Activated T-helper 17 cell treated with anti-CD3 and anti-CD28 coated beads, Interleukin-2, amount 50 U/mL, for 72 hours (primary cell): ENCODE data around the gene FHAD1. TPM values are rescaled to one million over a fixed set of nuclear protein-coding genes. Genes with fewer than 3 reads are reported as not detected.

ENCODE experiments used
- ATAC-seq: fragments of 150-1000 bp; cut with Tn5 transposase; replicated peaks from 2 replicates; pipeline ENCODE4 v1.10.0; 2021; ENCODE audit warnings: mild to moderate bottlenecking, moderate library complexity
- H3K27ac Mint-ChIP-seq: one replicate; pipeline ENCODE4 v1.8.0; 2022; ENCODE audit warnings: mixed read lengths
- H3K27me3 Mint-ChIP-seq: one replicate; pipeline ENCODE4 v1.8.0; 2022; ENCODE audit warnings: mixed read lengths
- H3K36me3 Mint-ChIP-seq: one replicate; pipeline ENCODE4 v1.8.0; 2022; ENCODE audit warnings: low read depth, mild to moderate bottlenecking, mixed read lengths
- H3K4me1 Mint-ChIP-seq: one replicate; pipeline ENCODE4 v1.8.0; 2022; ENCODE audit warnings: mixed read lengths
- H3K4me3 Mint-ChIP-seq: one replicate; pipeline ENCODE4 v1.8.0; 2022; ENCODE audit warnings: mild to moderate bottlenecking, mixed read lengths
- H3K9me3 Mint-ChIP-seq: one replicate; pipeline ENCODE4 v1.8.0; 2022; ENCODE audit warnings: mixed read lengths
- total RNA-seq, 2 donors: library from RNA; stranded (reverse); gene quantifications; one replicate each; pipeline ENCODE4 v1.2.3, GENCODE V29; 2022

The FHAD1 gene
- total RNA-seq, 2 donors from 2014 or later: not detected

- H3K4me3 Mint-ChIP-seq: no peak overlapping the region
- H3K9me3 Mint-ChIP-seq: no peaks in the 10 kb centered on the region
- no peaks in the 10 kb centered on the region for H3K36me3 Mint-ChIP-seq
- H3K27ac Mint-ChIP-seq: no peak overlapping the region
- peaks cover 7% of the 10 kb centered on the region for H3K27me3 Mint-ChIP-seq
- ATAC-seq: no peak
- H3K4me1 Mint-ChIP-seq: no peaks in the 10 kb centered on the region
Measured at GRCh38 chr1:15308621-15309027, 61.6 kb downstream of the FHAD1 start.

GRCh38 chr1:15309687-15310086, 62.7 kb downstream of the FHAD1 start:
- H3K4me1 Mint-ChIP-seq: no peaks in the 10 kb centered on the region
- H3K9me3 Mint-ChIP-seq: no peaks in the 10 kb centered on the region
- peaks cover 6% of the 10 kb centered on the region for H3K27me3 Mint-ChIP-seq
- H3K36me3 Mint-ChIP-seq: no peaks in the 10 kb centered on the region
- no peak for ATAC-seq
- no peak overlapping the region for H3K4me3 Mint-ChIP-seq
- H3K27ac Mint-ChIP-seq: no peak overlapping the region

- peaks cover 3% of the 10 kb centered on the region for H3K27me3 Mint-ChIP-seq
- no peaks in the 10 kb centered on the region for H3K4me1 Mint-ChIP-seq
- no peak overlapping the region for H3K4me3 Mint-ChIP-seq
- H3K27ac Mint-ChIP-seq: no peak overlapping the region
- no peaks in the 10 kb centered on the region for H3K9me3 Mint-ChIP-seq
- no peak for ATAC-seq
- H3K36me3 Mint-ChIP-seq: no peaks in the 10 kb centered on the region
Measured at GRCh38 chr1:15310544-15310943, 63.5 kb downstream of the FHAD1 start.

GRCh38 chr1:15311122-15311822, 64.2 kb downstream of the FHAD1 start:
- H3K4me3 Mint-ChIP-seq: no peak overlapping the region
- H3K36me3 Mint-ChIP-seq: no peaks in the 10 kb centered on the region
- no peaks in the 10 kb centered on the region for H3K4me1 Mint-ChIP-seq
- H3K9me3 Mint-ChIP-seq: no peaks in the 10 kb centered on the region
- H3K27me3 Mint-ChIP-seq: peaks cover 3% of the 10 kb centered on the region
- ATAC-seq: no peak
- H3K27ac Mint-ChIP-seq: no peak overlapping the region

- Mint-ChIP-seq H3K27ac (no peak overlapping the region), H3K9me3 (no peaks in the 10 kb centered on the region), H3K4me1 (no peaks in the 10 kb centered on the region), H3K4me3 (no peak overlapping the region), H3K27me3 (peaks cover 3% of the 10 kb centered on the region), H3K36me3 (no peaks in the 10 kb centered on the region)
- ATAC-seq: peak; percentile 63
Measured at GRCh38 chr1:15311880-15312279, 64.9 kb downstream of the FHAD1 start.

GRCh38 chr1:15312626-15313411, 65.8 kb downstream of the FHAD1 start:
- H3K4me1 Mint-ChIP-seq: no peaks in the 10 kb centered on the region
- H3K4me3 Mint-ChIP-seq: no peak overlapping the region
- no peak overlapping the region for H3K27ac Mint-ChIP-seq
- no peaks in the 10 kb centered on the region for H3K9me3 Mint-ChIP-seq
- ATAC-seq: no peak
- no peaks in the 10 kb centered on the region for H3K36me3 Mint-ChIP-seq
- H3K27me3 Mint-ChIP-seq: peaks cover 3% of the 10 kb centered on the region

GRCh38 chr1:15314328-15315281, 67.6 kb downstream of the FHAD1 start:
- Mint-ChIP-seq H3K4me1 (no peaks in the 10 kb centered on the region), H3K4me3 (no peak overlapping the region), H3K27ac (no peak overlapping the region), H3K36me3 (no peaks in the 10 kb centered on the region), H3K27me3 (peaks cover 3% of the 10 kb centered on the region), H3K9me3 (no peaks in the 10 kb centered on the region)
- ATAC-seq: no peak

- Mint-ChIP-seq H3K4me3 (no peak overlapping the region), H3K4me1 (no peaks in the 10 kb centered on the region), H3K36me3 (no peaks in the 10 kb centered on the region), H3K9me3 (no peaks in the 10 kb centered on the region), H3K27me3 (no peaks in the 10 kb centered on the region), H3K27ac (no peak overlapping the region)
- no peak for ATAC-seq
Measured at GRCh38 chr1:15315815-15316214, 68.8 kb downstream of the FHAD1 start.

- Mint-ChIP-seq H3K27ac (no peak overlapping the region), H3K9me3 (no peaks in the 10 kb centered on the region), H3K4me1 (no peaks in the 10 kb centered on the region), H3K4me3 (no peak overlapping the region), H3K27me3 (no peaks in the 10 kb centered on the region), H3K36me3 (no peaks in the 10 kb centered on the region)
- no peak for ATAC-seq
Measured at GRCh38 chr1:15316510-15316909, 69.5 kb downstream of the FHAD1 start.

- no peaks in the 10 kb centered on the region for H3K27me3 Mint-ChIP-seq
- no peak overlapping the region for H3K4me3 Mint-ChIP-seq
- no peak overlapping the region for H3K27ac Mint-ChIP-seq
- H3K36me3 Mint-ChIP-seq: no peaks in the 10 kb centered on the region
- no peaks in the 10 kb centered on the region for H3K4me1 Mint-ChIP-seq
- no peaks in the 10 kb centered on the region for H3K9me3 Mint-ChIP-seq
- no peak for ATAC-seq
Measured at GRCh38 chr1:15320267-15320666, 73.2 kb downstream of the FHAD1 start.

GRCh38 chr1:15321601-15322000, 74.6 kb downstream of the FHAD1 start:
- Mint-ChIP-seq H3K9me3 (no peaks in the 10 kb centered on the region), H3K4me3 (no peak overlapping the region), H3K4me1 (no peaks in the 10 kb centered on the region), H3K27ac (no peak overlapping the region), H3K27me3 (no peaks in the 10 kb centered on the region), H3K36me3 (no peaks in the 10 kb centered on the region)
- ATAC-seq: no peak

- no peaks in the 10 kb centered on the region for H3K36me3 Mint-ChIP-seq
- H3K4me3 Mint-ChIP-seq: no peak overlapping the region
- H3K27ac Mint-ChIP-seq: no peak overlapping the region
- H3K27me3 Mint-ChIP-seq: no peaks in the 10 kb centered on the region
- H3K4me1 Mint-ChIP-seq: no peaks in the 10 kb centered on the region
- no peaks in the 10 kb centered on the region for H3K9me3 Mint-ChIP-seq
- ATAC-seq: peak; percentile 38
Measured at GRCh38 chr1:15322648-15323350, 75.8 kb downstream of the FHAD1 start.

GRCh38 chr1:15323351-15323988, 76.4 kb downstream of the FHAD1 start:
- no peaks in the 10 kb centered on the region for H3K27me3 Mint-ChIP-seq
- ATAC-seq: peak; percentile 80
- no peak overlapping the region for H3K4me3 Mint-ChIP-seq
- H3K9me3 Mint-ChIP-seq: no peaks in the 10 kb centered on the region
- H3K4me1 Mint-ChIP-seq: no peaks in the 10 kb centered on the region
- no peak overlapping the region for H3K27ac Mint-ChIP-seq
- H3K36me3 Mint-ChIP-seq: no peaks in the 10 kb centered on the region
